Cardiac muscle cell (in vitro differentiated cells and primary cell): ENCODE data around the gene APOH. TPM values are rescaled to one million over a fixed set of nuclear protein-coding genes. Genes with fewer than 3 reads are reported as not detected.

ENCODE experiments used
- DNase-seq, 2 donors: peaks; one replicate each; pipeline versions ENCODE4 v3.0.0 to v3.0.0-alpha.2; 2010 to 2017; ENCODE audit warnings: low read depth in 1 of 2, low spot score in 1 of 2
- H3K27ac ChIP-seq: fragments of 200-600 bp; sonication (generic); 2 replicates; pipeline ENCODE4 v1.5.1; 2016
- H3K27me3 ChIP-seq: fragments of 200-600 bp; sonication (generic); 2 replicates; pipeline ENCODE4 v1.6.0; 2016; ENCODE audit warnings: control low read depth
- H3K36me3 ChIP-seq: fragments of 200-600 bp; sonication (generic); 2 replicates; pipeline ENCODE4 v1.5.1; 2016; ENCODE audit warnings: control low read depth
- H3K4me1 ChIP-seq: fragments of 200-600 bp; sonication (generic); 2 replicates; pipeline ENCODE4 v1.8.1; 2017; ENCODE audit warnings: low read depth, mild to moderate bottlenecking, mixed run types
- H3K4me3 ChIP-seq: fragments of 200-600 bp; sonication (generic); 2 replicates; pipeline ENCODE4 v1.5.1; 2016; ENCODE audit warnings: mild to moderate bottlenecking
- H3K9me3 ChIP-seq: fragments of 200-600 bp; sonication (generic); 2 replicates; pipeline ENCODE4 v1.5.1; 2017; ENCODE audit warnings: low read depth, mild to moderate bottlenecking, control low read depth
- polyA plus RNA-seq: library from polyadenylated mRNA; unstranded; fragments of >200 nt; fragmentation: Nextera tagmentation; extraction: Ambion mirVana; gene quantifications from 2 replicates; pipeline ENCODE4 v1.2.1, GENCODE V29; 2016
- total RNA-seq: library from RNA; depleted of rRNA; stranded (reverse); fragments of >200 nt; gene quantifications from 2 replicates; pipeline ENCODE4 v1.2.3, GENCODE V29; 2016
- TF ChIP-seq, protein P1 (sequence below): IDR thresholded peaks from 2 replicates; pipeline ENCODE4 v1.5.1; 2012; ENCODE audit warnings: low read depth, mild to moderate bottlenecking, low read length

APOH gene
- total and polyA plus RNA-seq, 2 experiments from 2014 or later: not detected

DNA sequence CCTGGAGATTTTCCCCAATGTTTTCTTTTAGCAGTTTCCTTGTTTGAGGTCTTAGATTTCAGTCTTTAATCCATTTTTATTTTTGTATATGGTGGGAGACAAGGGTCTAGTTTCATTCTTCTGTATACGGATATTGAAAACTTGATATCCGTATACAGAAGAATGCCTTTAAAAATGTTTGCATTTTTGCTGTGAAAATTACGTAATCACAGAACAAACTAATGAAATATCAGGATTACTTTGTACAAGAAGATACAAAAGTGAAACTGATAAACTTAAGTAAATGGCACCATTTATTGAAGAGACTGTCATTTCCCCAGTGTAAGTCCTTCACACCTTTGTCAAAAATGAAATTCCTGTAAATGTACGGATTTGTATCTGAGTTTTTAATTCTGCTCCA, 50.6 kb downstream of the APOH start:
- no peaks in the 10 kb centered on the region for H3K9me3 ChIP-seq
- H3K4me3 ChIP-seq: no peak overlapping the region
- TF ChIP-seq, protein P1, sequence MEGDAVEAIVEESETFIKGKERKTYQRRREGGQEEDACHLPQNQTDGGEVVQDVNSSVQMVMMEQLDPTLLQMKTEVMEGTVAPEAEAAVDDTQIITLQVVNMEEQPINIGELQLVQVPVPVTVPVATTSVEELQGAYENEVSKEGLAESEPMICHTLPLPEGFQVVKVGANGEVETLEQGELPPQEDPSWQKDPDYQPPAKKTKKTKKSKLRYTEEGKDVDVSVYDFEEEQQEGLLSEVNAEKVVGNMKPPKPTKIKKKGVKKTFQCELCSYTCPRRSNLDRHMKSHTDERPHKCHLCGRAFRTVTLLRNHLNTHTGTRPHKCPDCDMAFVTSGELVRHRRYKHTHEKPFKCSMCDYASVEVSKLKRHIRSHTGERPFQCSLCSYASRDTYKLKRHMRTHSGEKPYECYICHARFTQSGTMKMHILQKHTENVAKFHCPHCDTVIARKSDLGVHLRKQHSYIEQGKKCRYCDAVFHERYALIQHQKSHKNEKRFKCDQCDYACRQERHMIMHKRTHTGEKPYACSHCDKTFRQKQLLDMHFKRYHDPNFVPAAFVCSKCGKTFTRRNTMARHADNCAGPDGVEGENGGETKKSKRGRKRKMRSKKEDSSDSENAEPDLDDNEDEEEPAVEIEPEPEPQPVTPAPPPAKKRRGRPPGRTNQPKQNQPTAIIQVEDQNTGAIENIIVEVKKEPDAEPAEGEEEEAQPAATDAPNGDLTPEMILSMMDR: no peak
- no peak overlapping the region for H3K27ac ChIP-seq
- no peak for DNase-seq
- peaks cover 21% of the 10 kb centered on the region for H3K36me3 ChIP-seq
- H3K4me1 ChIP-seq: no peaks in the 10 kb centered on the region
- H3K27me3 ChIP-seq: no peaks in the 10 kb centered on the region

DNA sequence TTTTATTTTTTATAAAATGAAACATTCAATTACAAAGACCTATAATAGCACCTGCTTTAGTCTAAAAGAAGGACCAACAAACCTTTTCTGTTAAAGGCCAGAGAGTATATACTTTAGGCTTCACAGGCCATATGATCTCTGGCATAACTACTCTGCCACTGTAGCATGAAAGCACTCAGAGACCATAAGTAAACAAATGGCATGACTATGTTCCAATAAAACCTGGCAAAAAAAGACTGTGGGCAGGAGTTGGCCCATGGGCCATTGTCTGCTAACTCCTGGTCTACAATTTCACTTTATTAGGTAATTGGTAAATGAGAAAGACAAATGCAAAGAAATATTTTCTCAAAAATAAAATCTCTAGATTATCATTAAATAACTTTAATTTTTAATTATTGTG, 52.2 kb downstream of the APOH start:
- Histone ChIP-seq H3K36me3 (peaks cover 21% of the 10 kb centered on the region), H3K27me3 (no peaks in the 10 kb centered on the region), H3K4me1 (peaks cover 3% of the 10 kb centered on the region), H3K27ac (no peak overlapping the region), H3K9me3 (no peaks in the 10 kb centered on the region), H3K4me3 (no peak overlapping the region)
- no peak for DNase-seq
- TF ChIP-seq, protein P1: no peak

DNA sequence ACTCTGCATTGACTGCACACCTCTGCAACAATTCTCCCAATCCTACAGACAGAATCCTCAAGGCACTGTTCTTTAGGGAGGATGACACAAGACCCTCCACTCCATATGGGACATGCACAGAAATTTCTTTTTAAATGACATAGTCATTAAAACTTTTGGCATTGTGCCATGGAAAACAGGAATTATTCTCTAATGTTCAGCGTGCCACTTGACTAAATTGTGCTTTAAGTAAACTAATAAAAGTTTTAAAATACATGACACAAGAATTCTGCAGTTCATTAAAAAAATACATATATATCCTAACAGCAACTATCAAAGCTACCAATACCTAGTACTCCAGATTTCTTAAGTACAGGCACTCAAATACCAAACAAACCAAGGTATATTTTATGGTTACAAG, 53.3 kb downstream of the APOH start:
- Histone ChIP-seq H3K9me3 (no peaks in the 10 kb centered on the region), H3K36me3 (peaks cover 12% of the 10 kb centered on the region), H3K4me1 (peaks cover 11% of the 10 kb centered on the region), H3K27ac (no peak overlapping the region), H3K27me3 (no peaks in the 10 kb centered on the region), H3K4me3 (no peak overlapping the region)
- no peak for DNase-seq
- TF ChIP-seq, protein P1: no peak

DNA sequence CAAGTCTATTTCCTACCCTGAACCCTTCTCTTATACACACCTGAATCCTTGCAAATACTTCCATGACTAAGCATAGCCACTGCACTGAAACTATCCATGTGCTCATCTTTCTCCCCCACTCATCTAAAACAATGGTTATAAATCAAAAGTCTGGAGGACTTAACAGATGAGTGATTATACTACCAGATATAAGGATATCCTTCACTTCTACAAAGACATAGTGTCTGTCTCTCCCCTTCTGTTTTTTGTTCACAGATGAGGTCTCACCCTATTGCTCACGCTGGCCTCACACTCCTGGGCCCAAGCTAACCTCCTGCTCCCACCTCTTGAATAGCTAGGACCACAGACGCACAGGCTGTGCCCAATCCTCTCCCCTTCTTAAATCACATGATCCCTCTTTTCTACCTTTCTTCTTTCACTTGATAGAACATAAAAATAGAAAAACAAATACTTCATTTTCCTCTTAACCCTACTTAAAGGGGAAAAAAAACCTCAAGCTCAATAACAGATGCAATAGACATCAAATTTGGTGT, 56.5 kb downstream of the APOH start:
- Histone ChIP-seq H3K4me1 (peaks cover 11% of the 10 kb centered on the region), H3K36me3 (peaks cover 9% of the 10 kb centered on the region), H3K9me3 (no peaks in the 10 kb centered on the region), H3K27me3 (no peaks in the 10 kb centered on the region), H3K4me3 (no peak overlapping the region), H3K27ac (no peak overlapping the region)
- TF ChIP-seq, protein P1: no peak
- no peak for DNase-seq

DNA sequence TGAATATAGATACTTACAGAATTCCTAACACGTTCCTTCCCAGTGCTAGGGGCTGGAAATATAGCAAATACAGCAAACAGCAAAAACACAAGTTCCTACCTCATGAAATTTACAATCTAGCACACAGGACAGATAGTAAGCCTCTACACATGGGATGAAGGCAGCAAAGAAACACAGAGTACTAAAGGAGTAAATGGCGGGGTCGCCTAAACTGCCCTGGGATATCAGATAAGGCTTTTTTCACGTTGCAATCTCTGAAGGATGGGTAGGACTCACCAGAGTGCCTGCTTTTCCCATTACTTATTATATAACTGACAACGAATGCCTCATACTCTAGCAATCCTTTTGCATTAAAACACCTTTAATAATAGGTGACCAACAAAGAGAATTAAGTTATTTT, 57.1 kb downstream of the APOH start:
- DNase-seq: no peak
- H3K9me3 ChIP-seq: no peaks in the 10 kb centered on the region

More for the DNA sequence above, 57.1 kb downstream of the APOH start:
- Histone ChIP-seq H3K4me3 (no peak overlapping the region), H3K27ac (peak overlapping the region; percentile 59), H3K27me3 (no peaks in the 10 kb centered on the region), H3K4me1 (peaks cover 11% of the 10 kb centered on the region), H3K36me3 (peaks cover 9% of the 10 kb centered on the region)
- TF ChIP-seq, protein P1: no peak
